Liver (tissue), 9 donors: Measurements from ENCODE around the gene FAM98B. TPM values are rescaled to one million over a fixed set of nuclear protein-coding genes. Genes with fewer than 3 reads are reported as not detected.
A peak's percentile ranks its signal among the peaks of the same experiment; 100 is the strongest.

Experiments
- DNase-seq: peaks from one replicate; pipeline ENCODE4 v3.0.0-alpha.2; 2017; ENCODE audit warnings: low spot score
- H3K27ac ChIP-seq, 2 donors: one replicate each; pipeline ENCODE4 v1.7.0; 2013; ENCODE audit warnings: inconsistent platforms in 2 of 2, low read length in 2 of 2, control low read depth in 1 of 2, low read depth in 1 of 2, mild to moderate bottlenecking in 1 of 2
- H3K27me3 ChIP-seq, 4 donors: one replicate each; pipeline versions ENCODE4 v1.6.1 to v1.7.0; 2013; ENCODE audit warnings: low read length in 3 of 4, inconsistent platforms in 1 of 4, mild to moderate bottlenecking in 1 of 4, moderate library complexity in 1 of 4; ENCODE audit not compliant: control insufficient read depth in 4 of 4, insufficient read depth in 4 of 4
- H3K36me3 ChIP-seq, 4 donors: one replicate each; pipeline versions ENCODE4 v1.6.1 to v1.7.0; 2013; ENCODE audit warnings: low read length in 3 of 4, mild to moderate bottlenecking in 3 of 4, low read depth in 1 of 4, moderate library complexity in 1 of 4; ENCODE audit not compliant: control insufficient read depth in 4 of 4, insufficient read depth in 3 of 4
- H3K4me1 ChIP-seq, 4 donors: one replicate each; pipeline versions ENCODE4 v1.6.1 to v1.7.0; 2013; ENCODE audit warnings: low read length in 3 of 4, mild to moderate bottlenecking in 3 of 4, moderate library complexity in 1 of 4; ENCODE audit not compliant: control insufficient read depth in 4 of 4, insufficient read depth in 4 of 4
- H3K4me3 ChIP-seq, 3 donors: one replicate each; pipeline versions ENCODE4 v1.6.1 to v1.7.0; 2013; ENCODE audit warnings: low read length in 3 of 3, control low read depth in 1 of 3, low read depth in 1 of 3, mild to moderate bottlenecking in 1 of 3
- H3K9ac ChIP-seq, 2 donors: one replicate each; pipeline ENCODE4 v1.7.0; 2013; ENCODE audit warnings: low read length in 2 of 2, mild to moderate bottlenecking in 2 of 2, moderate library complexity in 2 of 2, control low read depth in 1 of 2, low read depth in 1 of 2
- H3K9me3 ChIP-seq, 4 donors: one replicate each; pipeline versions ENCODE4 v1.6.1 to v1.7.0; 2013; ENCODE audit warnings: low read length in 3 of 4; ENCODE audit not compliant: control insufficient read depth in 4 of 4
- ATF3 ChIP-seq: IDR thresholded peaks from 2 replicates; pipeline ENCODE4 v1.6.1; 2016; ENCODE audit warnings: antibody characterized with exemption
- EGR1 ChIP-seq, 2 donors: IDR thresholded peaks; 2 replicates each; pipeline ENCODE4 v1.6.1; 2016 to 2018; ENCODE audit warnings: antibody characterized with exemption in 2 of 2, low read depth in 2 of 2
- FOXA1 ChIP-seq: IDR thresholded peaks from 2 replicates; pipeline ENCODE4 v1.6.1; 2016; ENCODE audit warnings: antibody characterized with exemption
- FOXA2 ChIP-seq: IDR thresholded peaks from 2 replicates; pipeline ENCODE4 v1.6.1; 2016; ENCODE audit warnings: antibody characterized with exemption
- GABPA ChIP-seq, 2 donors: IDR thresholded peaks in 1 of 2; conservative IDR thresholded peaks in 1 of 2; 2 replicates each; pipeline ENCODE4 v1.6.1; 2016; ENCODE audit warnings: antibody characterized with exemption in 2 of 2, mild to moderate bottlenecking in 1 of 2, moderate library complexity in 1 of 2
- HNF4A ChIP-seq, 2 donors: conservative IDR thresholded peaks; 2 replicates each; pipeline ENCODE4 v1.6.1; 2016; ENCODE audit warnings: antibody characterized with exemption in 2 of 2, mild to moderate bottlenecking in 2 of 2
- HNF4G ChIP-seq: IDR thresholded peaks from 2 replicates; pipeline ENCODE4 v1.6.1; 2016; ENCODE audit warnings: antibody characterized with exemption
- JUND ChIP-seq, 2 donors: IDR thresholded peaks; 2 replicates each; pipeline ENCODE4 v1.6.1; 2016; ENCODE audit warnings: antibody characterized with exemption in 2 of 2
- MAX ChIP-seq: IDR thresholded peaks from 2 replicates; pipeline ENCODE4 v1.6.1; 2016; ENCODE audit warnings: antibody characterized with exemption
- NR2F2 ChIP-seq: IDR thresholded peaks from 2 replicates; pipeline ENCODE4 v1.6.1; 2016; ENCODE audit warnings: antibody characterized with exemption
- RAD21 ChIP-seq, 2 donors: IDR thresholded peaks; 2 replicates each; pipeline ENCODE4 v1.6.1; 2016; ENCODE audit warnings: antibody characterized with exemption in 2 of 2, mild to moderate bottlenecking in 2 of 2
- REST ChIP-seq: IDR thresholded peaks from 2 replicates; pipeline ENCODE4 v1.6.1; 2016; ENCODE audit warnings: antibody characterized with exemption, mild to moderate bottlenecking
- RXRA ChIP-seq, 2 donors: IDR thresholded peaks; 2 replicates each; pipeline ENCODE4 v1.6.1; 2017 to 2018; ENCODE audit warnings: antibody characterized with exemption in 2 of 2, mild to moderate bottlenecking in 1 of 2
- SP1 ChIP-seq: IDR thresholded peaks from 2 replicates; pipeline ENCODE4 v1.6.1; 2018; ENCODE audit warnings: antibody characterized with exemption, mild to moderate bottlenecking
- TAF1 ChIP-seq: conservative IDR thresholded peaks from 2 replicates; pipeline ENCODE4 v1.6.1; 2016; ENCODE audit warnings: antibody characterized with exemption, mild to moderate bottlenecking
- YY1 ChIP-seq: IDR thresholded peaks from 2 replicates; pipeline ENCODE4 v1.6.1; 2016; ENCODE audit warnings: antibody characterized with exemption, mild to moderate bottlenecking
- ZBTB33 ChIP-seq: IDR thresholded peaks from 2 replicates; pipeline ENCODE4 v1.6.1; 2016; ENCODE audit warnings: antibody characterized with exemption
- WGBS: extraction: QIAGEN DNeasy Blood & Tissue Kit; methylation state at CpG from one replicate; pipeline ENCODE4 v1.1.7; 2013; 5-methylcytosine and 5-hydroxymethylcytosine counted together
- polyA plus RNA-seq, 2 donors: library from polyadenylated mRNA; stranded (reverse) in 1 of 2; unstranded in 1 of 2; fragments of 200-250 nt in 1 of 2; fragments of >200 nt in 1 of 2; fragmentation: Nextera tagmentation in 1 of 2; extraction: Ambion mirVana in 1 of 2; gene quantifications; one replicate each; pipeline versions ENCODE4 v1.2.1 to v1.2.3, GENCODE V29; 2013 to 2015
- total RNA-seq, 2 donors: library from RNA; depleted of rRNA; stranded (reverse); fragments of >200 nt; gene quantifications; one replicate each; pipeline ENCODE4 v1.2.3, GENCODE V29; 2014
- TF ChIP-seq, protein P1 (sequence below): fragments of 150-350 bp; IDR thresholded peaks from 2 replicates; pipeline ENCODE4 v1.5.1; 2017; ENCODE audit warnings: improper control_type of control experiment, low read depth, low read length; ENCODE audit not compliant: missing input control
- donor health status: healthy.
- donor health status: healthy.
- donor health status: healthy.
- donor health status: healthy.
- donor health status: healthy.

FAM98B gene
- total and polyA plus RNA-seq, 4 donors: 1.5 to 12.2 (median 4.3) TPM

GRCh38 chr15:38464675-38465074 lies 10.7 kb downstream of the FAM98B start:
- no peak for DNase-seq
- peak overlapping the region in 1 of 2 donors; percentile 5 for H3K9ac ChIP-seq
- peaks cover 0 to 4% (median 3%) of the 10 kb centered on the region in 4 donors for H3K4me1 ChIP-seq
- no peaks in the 10 kb centered on the region for H3K36me3 ChIP-seq
- no peak for TF ChIP-seq FOXA1
- TF ChIP-seq NR2F2: no peak
- TF ChIP-seq ATF3: no peak
- no peak for TF ChIP-seq TAF1
- no peaks in the 10 kb centered on the region for H3K27me3 ChIP-seq
- H3K4me3 ChIP-seq: no peak overlapping the region
- no peak overlapping the region for H3K27ac ChIP-seq
- H3K9me3 ChIP-seq: no peaks in the 10 kb centered on the region
- WGBS: 67% methylated on average over 4 of the region's 4 CpGs

GRCh38 chr15:38470816-38471215 lies 16.9 kb downstream of the FAM98B start:
- H3K9me3 ChIP-seq: no peaks in the 10 kb centered on the region
- H3K27ac ChIP-seq: no peak overlapping the region
- H3K4me3 ChIP-seq: no peak overlapping the region

GRCh38 chr15:38471974-38472373 lies 18.0 kb downstream of the FAM98B start:
- Histone ChIP-seq H3K4me1 (no peaks in the 10 kb centered on the region), H3K9ac (no peak overlapping the region), H3K27ac (no peak overlapping the region), H3K4me3 (no peak overlapping the region), H3K27me3 (no peaks in the 10 kb centered on the region), H3K9me3 (no peaks in the 10 kb centered on the region), H3K36me3 (peaks cover 0 to 23% (median 5%) of the 10 kb centered on the region in 4 donors)
- DNase-seq: no peak
- 95% methylated on average over 2 of the region's 2 CpGs for WGBS
- TF ChIP-seq FOXA2 (no peak), EGR1 (IDR thresholded peaks at IDR 0.05; ENCODE audit: low read depth in 2 of 2) (no peak), HNF4G (no peak), GABPA (IDR thresholded peaks at IDR 0.05 in 1 of 2, conservative IDR thresholded peaks at IDR 0.05 in 1 of 2) (no peak), NR2F2 (no peak), MAX (no peak), YY1 (no peak), RXRA (IDR thresholded peaks at IDR 0.05) (no peak), RAD21 (IDR thresholded peaks at IDR 0.05) (no peak), REST (no peak), SP1 (no peak), TAF1 (no peak), ZBTB33 (no peak), HNF4A (conservative IDR thresholded peaks at IDR 0.05) (no peak), JUND (IDR thresholded peaks at IDR 0.05) (no peak)

More at GRCh38 chr15:38470816-38471215, 16.9 kb downstream of the FAM98B start:
- Histone ChIP-seq H3K27me3 (no peaks in the 10 kb centered on the region), H3K4me1 (no peaks in the 10 kb centered on the region), H3K36me3 (peaks cover 0 to 19% (median 4%) of the 10 kb centered on the region in 4 donors), H3K9ac (no peak overlapping the region)
- 95% methylated on average over 1 of the region's 1 CpG for WGBS
- TF ChIP-seq SP1: no peak
- no peak for TF ChIP-seq EGR1 (IDR thresholded peaks at IDR 0.05; ENCODE audit: low read depth in 2 of 2)
- TF ChIP-seq FOXA1: no peak
- no peak for TF ChIP-seq MAX
- no peak for TF ChIP-seq YY1
- TF ChIP-seq RXRA (IDR thresholded peaks at IDR 0.05): no peak
- no peak for TF ChIP-seq GABPA (IDR thresholded peaks at IDR 0.05 in 1 of 2, conservative IDR thresholded peaks at IDR 0.05 in 1 of 2)
- TF ChIP-seq FOXA2: no peak
- TF ChIP-seq, protein P1, sequence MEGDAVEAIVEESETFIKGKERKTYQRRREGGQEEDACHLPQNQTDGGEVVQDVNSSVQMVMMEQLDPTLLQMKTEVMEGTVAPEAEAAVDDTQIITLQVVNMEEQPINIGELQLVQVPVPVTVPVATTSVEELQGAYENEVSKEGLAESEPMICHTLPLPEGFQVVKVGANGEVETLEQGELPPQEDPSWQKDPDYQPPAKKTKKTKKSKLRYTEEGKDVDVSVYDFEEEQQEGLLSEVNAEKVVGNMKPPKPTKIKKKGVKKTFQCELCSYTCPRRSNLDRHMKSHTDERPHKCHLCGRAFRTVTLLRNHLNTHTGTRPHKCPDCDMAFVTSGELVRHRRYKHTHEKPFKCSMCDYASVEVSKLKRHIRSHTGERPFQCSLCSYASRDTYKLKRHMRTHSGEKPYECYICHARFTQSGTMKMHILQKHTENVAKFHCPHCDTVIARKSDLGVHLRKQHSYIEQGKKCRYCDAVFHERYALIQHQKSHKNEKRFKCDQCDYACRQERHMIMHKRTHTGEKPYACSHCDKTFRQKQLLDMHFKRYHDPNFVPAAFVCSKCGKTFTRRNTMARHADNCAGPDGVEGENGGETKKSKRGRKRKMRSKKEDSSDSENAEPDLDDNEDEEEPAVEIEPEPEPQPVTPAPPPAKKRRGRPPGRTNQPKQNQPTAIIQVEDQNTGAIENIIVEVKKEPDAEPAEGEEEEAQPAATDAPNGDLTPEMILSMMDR: no peak
- no peak for DNase-seq
